NCI-H146 (cell line): Measurements from ENCODE around the gene PTTG1IP.

Experiments
- DNase-seq: peaks from one replicate; lab custom pipeline; 2025; lab: John Stamatoyannopoulos, UW

Gene PTTG1IP

DNA sequence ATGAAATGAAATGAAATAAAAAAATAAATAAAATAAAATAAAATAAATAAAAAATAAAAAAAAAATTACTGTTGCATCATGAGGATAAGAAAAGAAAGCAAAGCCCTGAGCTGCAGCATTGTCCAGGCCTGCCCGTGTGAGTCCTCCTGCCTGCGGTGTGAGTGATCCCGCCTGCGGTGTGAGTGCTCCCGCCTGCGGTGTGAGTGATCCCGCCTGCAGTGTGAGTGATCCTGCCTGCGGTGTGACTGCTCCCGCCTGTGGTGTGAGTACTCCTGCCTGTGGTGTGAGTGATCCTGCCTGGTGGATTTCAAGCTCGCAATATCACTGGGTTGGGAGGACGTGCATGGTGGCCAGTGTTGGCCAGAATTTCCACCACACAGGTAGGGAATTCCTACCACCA, 22.4 kb upstream of the PTTG1IP start:
- DNase-seq = no peak

DNA sequence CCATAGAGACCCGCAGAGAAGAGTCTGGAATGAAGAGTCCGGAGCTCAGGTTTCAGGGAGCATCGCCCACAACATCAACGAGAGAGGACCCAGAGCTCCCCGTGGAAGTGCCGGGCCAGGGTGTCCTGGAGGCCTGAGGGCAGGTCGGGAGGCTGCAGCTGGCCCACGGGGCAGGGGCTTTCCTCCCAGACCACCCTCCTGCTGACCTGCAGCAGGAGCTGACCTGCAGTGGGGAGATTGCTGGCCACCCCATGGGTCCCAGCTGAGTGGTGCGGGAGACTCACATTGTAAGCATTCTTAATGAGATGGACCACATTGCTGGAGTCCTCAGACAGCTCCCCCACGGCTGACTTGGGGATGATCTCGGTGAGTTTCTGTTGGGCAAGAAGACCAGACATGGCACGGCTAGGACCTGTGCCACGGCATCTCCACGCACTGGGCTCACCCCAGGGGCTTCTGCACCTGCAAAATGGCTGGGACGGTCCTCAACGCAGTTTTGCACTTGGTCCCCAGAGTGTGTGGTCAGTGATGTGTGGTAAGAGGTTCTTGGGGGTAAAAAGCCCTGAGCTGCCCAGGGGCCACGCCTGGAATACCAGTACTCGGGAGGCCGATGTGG, 21.3 kb upstream of the PTTG1IP start:
- no peak for DNase-seq

DNA sequence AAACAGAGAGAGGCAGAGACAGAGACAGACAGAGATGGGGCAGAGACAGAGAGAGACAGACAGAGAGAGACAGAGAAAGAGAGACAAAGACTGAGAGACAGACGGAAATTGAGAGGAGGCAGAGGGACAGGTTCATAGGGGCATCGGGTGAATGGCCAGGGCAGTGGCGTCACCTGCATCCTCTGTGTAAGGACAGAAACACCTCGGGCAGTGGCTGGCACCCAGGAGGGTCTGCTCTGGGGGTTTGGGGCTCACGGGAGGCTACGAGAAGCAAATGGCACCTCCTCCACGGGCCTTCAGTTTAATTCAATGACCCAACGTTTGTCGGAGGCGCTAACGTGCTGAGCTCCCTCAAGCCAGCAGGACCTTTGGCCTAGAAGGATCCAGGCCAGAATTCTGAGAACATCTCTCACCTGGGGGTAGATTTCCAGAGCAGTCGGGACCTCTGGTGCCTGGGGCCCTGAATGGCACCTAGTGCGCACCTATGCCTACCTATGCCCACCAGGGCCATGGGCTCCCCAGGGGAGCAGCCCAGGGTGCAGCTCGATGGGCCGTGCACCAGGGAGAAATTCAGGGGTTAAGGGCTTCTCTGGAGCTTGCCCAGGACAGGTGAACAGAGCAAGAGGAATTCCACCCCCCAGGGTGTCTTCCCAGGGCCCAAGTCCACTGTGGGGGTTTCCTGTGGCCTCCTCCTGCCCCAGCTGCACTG, 20.6 kb upstream of the PTTG1IP start:
- no peak for DNase-seq

DNA sequence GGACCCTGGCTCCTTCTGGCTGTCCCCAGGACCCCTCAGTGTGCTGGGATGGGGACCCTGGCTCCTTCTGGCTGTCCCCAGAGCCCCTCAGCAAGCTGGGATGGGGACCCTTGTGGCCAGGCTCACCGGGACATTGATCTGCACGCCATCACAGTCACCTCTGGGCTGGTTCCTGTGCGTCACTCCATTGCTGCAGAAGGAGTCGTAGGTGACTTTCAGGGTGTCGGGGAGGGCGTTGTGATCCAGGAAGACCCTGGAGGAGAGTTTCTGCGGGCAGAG, 19.7 kb upstream of the PTTG1IP start:
- no peak for DNase-seq

DNA sequence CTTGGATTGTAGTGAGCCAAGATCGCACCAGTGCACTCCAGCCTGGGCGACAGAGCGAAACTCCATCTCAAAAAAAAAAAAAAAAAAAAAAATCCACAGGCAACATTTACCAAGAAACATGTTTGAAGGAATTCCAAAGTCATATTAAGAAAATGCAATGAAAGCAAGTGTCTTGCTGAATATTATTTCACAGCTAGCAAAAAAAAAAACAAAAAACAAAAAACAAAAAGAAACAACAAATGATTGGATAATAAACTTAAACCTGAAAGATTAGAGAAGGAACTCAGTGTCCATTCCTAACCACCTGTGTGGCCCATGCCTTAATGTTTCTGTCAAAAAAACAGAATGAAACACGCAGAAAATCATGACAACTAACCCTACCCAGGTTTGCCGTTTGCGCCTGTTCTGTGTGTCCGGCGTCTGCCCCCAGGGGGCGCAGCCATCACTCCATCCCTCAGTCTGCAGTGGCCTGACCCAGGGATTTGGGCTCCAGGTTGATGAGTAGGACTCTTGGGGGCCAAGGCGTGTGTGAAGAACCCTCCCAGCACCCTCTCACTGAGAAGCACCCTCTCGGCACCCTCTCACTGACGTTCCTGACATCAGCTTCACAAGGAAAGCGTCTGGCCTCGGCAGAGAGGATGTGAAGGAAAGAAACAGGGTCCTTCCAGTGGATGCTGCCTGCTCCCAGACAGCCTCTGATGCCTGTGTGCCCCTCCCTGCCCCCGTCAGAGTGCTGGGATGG, 19.2 kb upstream of the PTTG1IP start:
- no peak for DNase-seq

DNA sequence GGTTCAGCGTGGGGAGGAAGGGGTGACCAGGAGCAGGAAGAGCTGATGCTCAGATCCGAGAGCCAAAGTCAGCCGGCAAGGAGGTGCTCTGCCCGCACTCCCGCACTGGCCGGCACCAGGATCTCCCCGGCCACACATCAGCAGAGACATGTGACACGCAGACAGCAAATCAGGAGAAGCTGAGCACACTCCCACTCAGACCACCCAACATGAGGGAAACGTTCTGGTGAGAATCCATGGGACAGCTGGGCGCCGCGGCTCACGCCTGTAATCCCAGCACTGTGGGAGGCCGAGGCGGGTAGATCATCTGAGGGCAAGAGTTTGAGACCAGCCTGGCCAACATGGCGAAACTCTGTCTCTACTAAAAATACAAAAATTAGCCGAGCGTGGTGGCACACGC, 18.6 kb upstream of the PTTG1IP start:
- no peak for DNase-seq

GRCh38 chr21:44891631-44892031, 18.1 kb upstream of the PTTG1IP start:
- DNase-seq = no peak

DNA sequence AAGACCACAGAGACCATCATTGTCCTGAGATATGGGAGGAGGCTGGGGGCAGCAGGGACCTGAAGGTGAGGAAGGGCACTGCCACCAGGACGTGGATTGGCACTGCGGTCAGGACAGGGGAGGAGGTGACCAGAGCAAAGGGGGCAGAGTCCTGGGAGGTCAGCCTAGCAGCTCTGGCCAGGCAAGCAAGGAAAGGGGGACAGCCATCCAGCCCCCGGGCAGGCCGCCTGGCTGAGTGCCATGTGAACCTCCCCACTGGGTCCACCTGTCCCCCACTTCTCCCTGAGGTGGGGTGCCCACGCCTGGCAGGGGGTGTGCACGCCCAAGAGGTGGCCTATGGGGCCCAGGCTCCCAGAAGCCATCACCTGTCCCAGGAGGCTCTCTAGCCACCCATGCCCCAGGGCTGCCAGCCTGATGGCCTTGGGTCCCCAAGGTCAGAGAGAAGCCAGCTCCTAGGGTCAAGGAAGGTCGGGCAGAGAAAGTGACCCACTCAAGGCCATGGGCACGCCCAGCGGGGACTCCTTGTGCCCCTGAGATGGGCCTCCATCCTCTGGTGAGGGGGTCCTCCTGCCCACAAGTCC, 17.6 kb upstream of the PTTG1IP start:
- no peak for DNase-seq

DNA sequence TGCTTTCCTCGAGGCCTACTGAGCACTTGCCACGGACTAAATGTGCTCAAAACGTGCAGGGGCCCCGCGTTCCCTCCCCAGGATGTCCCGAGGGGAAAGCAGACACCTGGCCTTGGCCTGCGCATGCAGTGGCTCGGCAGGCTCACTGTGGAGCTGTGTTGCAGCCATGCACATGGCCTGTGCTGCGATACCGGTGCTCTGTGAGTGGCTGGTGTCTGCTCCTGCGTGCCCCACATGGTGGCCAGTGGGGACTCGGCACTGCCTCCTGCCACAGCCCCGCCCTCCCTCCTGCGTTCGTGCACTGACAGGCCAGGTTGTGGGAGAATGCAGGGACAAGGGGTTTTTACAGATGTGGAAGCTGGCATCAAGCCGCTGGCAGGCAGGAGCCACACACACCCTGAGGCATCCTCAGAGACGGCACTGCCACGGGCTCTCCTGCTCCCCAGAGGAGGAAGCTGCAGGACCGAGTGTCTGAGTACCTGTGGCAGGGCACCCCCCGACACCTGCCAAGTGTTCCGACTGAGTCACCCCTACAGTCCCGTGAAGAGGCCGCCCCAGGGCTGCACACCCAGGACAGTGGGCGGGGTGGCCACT, 16.9 kb upstream of the PTTG1IP start:
- DNase-seq = no peak

DNA sequence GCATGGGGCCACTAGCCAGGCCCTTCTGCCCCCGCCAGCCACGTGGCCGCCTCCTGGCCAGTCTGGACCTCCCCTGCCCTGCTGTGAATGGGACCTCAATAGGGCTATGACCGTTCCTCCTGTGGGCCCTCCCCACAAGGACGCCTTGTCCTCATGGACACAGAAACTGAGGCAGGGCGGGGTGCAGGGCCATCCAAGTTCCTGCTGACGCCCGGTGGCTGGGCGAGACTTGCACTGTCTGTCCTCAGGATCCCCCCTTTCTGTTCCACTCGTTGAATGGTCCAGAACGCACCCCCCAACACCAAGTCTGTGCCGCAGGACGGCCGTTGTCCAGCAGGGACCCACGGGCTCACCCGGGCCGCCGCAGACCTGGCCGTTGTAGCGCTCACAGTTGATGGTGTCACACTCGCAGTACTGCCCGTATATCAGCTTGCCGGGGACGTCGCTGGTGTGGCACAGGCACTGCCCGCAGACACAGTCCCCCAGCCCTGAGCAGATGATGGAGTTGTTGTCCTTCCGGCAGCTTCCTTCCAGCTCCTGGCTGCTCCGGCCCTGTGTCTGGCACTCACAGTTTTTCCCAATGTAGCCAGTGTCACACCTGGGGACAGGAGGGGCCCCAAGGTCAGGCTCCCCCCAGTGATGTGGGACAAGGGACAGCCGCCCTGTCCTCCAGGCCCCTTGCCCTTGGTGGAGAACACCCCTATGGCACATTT, 16.3 kb upstream of the PTTG1IP start:
- no peak for DNase-seq

DNA sequence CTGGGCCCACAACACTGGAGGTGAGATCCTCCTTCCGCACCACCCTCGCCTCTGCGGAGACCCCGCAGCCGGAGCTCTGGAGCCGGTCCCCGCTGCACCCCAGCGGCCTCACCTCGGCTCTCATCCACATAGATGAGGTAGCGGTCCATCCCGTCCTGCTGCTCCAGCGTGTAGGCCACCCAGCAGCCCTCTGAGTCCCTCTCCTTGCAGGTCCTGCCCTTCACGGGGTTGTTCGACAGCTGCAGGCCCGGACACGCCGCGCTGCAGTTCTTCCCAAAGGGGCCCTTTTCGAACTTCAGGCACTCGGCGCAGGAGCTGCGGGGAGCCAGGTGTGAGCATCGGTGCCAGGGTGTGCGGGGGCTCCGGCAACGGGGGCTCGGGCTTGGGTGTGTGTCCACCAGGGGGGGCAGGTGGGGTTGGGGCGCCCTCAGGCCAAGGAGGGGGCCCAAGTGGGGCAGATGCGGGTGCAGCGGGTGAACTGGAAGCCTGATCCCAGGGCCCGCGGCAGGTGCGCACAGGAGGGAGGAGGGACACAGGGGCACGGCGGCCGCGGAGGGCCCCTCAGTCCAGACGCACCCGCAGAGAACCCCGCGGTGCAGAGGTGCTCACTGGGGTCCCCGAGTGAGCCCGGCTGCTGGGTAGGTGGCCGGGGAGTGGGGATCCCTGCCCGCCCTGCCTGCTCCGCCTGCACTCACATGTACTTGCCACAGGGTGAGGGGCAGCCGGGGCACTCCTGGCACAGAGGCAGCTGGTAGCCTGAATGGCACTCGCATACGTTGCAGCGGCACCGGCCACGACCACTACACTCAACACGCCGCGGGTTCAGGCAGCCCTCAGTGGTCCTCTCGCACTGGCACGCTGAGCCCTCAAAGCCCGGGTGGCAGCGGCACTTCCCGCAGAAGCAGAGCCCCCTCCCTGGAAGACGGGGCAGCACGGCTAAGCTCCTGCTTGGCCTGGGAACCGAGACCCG, 15.4 kb upstream of the PTTG1IP start:
- DNase-seq = no peak

- no peak for DNase-seq
These were observed 14.5 kb upstream of the PTTG1IP start for GRCh38 chr21:44887807-44888580.

- DNase-seq = no peak
These were observed 13.8 kb upstream of the PTTG1IP start for GRCh38 chr21:44887126-44887806.

DNA sequence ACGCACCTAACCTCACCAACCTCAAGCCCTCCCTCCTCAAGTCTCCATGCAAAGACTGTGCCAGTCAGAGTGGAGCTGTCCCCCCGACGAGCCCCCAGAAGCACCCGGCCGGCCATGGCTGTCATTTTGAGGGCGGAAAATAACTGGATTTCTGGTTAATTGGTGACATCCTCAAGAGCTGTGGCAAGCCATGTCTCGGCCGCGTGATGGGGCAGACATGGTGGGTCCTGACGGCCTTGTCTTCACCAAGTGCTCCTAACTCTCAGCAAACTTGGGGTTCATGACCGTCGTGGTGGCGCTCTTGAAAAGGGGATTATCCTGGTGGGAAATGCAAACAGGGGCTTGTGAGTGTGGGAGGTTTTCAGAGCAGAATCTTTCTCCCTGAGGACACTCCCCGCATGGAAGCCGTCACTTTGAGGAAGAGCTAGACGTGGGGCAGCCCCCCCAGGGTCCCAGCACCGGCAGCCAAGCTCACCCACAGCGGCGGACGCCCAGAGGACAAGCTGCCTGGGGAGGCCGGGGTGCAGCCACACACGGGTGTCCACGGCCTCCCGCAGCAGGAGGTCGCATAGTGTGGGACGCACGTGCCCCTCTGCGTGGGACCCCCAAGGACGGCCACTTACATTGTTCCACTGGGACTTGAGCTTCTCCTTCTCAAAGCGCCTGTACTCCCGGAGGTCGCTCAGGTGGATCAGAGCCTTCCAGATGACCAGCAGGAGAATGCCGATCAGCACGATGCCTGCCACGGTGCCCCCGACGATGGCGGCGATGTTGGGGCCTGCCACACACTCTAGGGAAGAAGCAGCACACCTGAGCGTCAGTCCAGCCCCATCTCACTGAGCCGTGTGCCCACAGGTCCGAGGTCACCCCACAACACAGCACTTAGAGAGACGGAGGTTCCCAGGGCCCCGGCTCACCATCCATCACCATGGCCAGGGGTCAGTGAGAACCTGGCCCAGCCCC, 12.9 kb upstream of the PTTG1IP start:
- DNase-seq = no peak

- DNase-seq = no peak
These were observed 12.1 kb upstream of the PTTG1IP start for GRCh38 chr21:44885615-44886014.

GRCh38 chr21:44884097-44884496, 10.6 kb upstream of the PTTG1IP start:
- DNase-seq = no peak

DNA sequence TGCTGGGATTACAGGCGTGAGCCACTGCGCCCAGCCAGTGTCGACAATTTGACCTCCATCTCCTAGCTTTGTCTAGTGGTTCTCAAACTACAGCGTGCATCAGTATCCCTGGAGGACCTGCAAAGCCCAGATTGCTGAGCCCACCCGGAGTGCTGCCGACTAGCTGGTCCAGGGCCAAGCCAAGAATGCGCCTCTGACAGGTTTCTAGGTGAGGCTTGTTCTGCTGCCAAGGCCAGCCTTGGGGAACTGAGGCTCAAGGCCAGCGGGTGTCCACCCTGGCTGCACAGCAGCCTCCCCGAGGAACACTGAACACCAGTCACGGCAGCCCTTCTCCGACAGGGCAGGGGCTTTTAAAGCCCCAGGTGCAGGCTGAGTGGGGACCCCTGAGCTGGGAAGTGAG, 9.8 kb upstream of the PTTG1IP start:
- DNase-seq = no peak

DNA sequence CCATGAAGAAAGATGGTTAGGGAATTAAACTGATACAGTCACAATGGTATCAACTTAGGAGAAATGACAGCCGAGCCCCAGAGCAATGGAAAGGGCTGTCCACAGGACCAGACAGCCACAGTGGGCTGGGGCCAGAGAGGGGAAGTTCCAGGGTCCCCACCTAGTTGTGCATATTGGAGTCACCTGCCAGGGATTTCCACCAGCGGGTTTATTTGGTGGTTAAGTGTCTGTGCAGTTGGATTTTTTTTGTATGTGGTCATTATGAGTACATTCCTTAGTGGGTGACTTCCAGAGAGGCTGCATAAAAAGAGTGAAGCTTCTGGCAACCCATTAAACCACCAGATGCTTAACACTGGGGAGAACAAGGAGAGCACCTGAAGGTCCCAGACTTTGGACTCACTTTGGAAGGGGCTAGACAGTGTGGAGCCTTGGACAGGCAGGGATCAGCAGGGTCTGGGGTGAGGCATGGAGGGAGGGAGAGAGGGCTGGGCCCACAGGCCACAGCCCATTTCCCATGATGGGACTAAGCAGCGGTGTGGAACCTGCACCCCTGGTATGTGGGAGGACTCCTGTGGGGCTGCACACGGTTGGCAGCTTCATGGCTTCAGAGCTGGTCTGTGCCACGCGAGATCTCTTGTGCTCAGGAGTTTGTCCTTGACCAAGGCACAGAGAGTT, 7.8 kb upstream of the PTTG1IP start:
- DNase-seq = no peak
